DMS53 (cell line): ENCODE results near the gene ACAA2.

Experiments used
- DNase-seq: peaks from one replicate; lab custom pipeline; 2025; lab: John Stamatoyannopoulos, UW

The ACAA2 gene

GRCh38 chr18:49813319-49814146, at the start of gene ACAA2:
Gene ACAA2, minus strand, starts transcription at chr18:49813533. Its CDS starts 49 bp downstream, at chr18:49813484.
- DNase-seq, result peak; percentile 95

- no peak for DNase-seq
Observed at GRCh38 chr18:49862656-49863385, 49.5 kb upstream of the ACAA2 start.

GRCh38 chr18:49861659-49862058, 48.3 kb upstream of the ACAA2 start:
- DNase-seq, result peak; percentile 36

GRCh38 chr18:49859725-49860124, 46.4 kb upstream of the ACAA2 start:
- no peak for DNase-seq

- no peak for DNase-seq
Observed at GRCh38 chr18:49859021-49859359, 45.7 kb upstream of the ACAA2 start.

GRCh38 chr18:49858309-49859020, 45.1 kb upstream of the ACAA2 start:
- DNase-seq, result peak; percentile 91

GRCh38 chr18:49857708-49858107, 44.4 kb upstream of the ACAA2 start:
- no peak for DNase-seq

- DNase-seq, result no peak
Observed at GRCh38 chr18:49856496-49856895, 43.2 kb upstream of the ACAA2 start.

- no peak for DNase-seq
Observed at GRCh38 chr18:49855711-49856415, 42.5 kb upstream of the ACAA2 start.

- DNase-seq, result no peak
Observed at GRCh38 chr18:49854681-49855080, 41.3 kb upstream of the ACAA2 start.

GRCh38 chr18:49853436-49853835, 40.1 kb upstream of the ACAA2 start:
- DNase-seq, result no peak

- DNase-seq, result no peak
Observed at GRCh38 chr18:49853011-49853410, 39.7 kb upstream of the ACAA2 start.

GRCh38 chr18:49851624-49852023, 38.3 kb upstream of the ACAA2 start:
- peak; percentile 46 for DNase-seq

- no peak for DNase-seq
Observed at GRCh38 chr18:49850636-49851035, 37.3 kb upstream of the ACAA2 start.

- DNase-seq, result peak; percentile 100
Observed at GRCh38 chr18:49849331-49850217, 36.2 kb upstream of the ACAA2 start.

GRCh38 chr18:49848115-49848514, 34.8 kb upstream of the ACAA2 start:
- DNase-seq, result peak; percentile 40

- peak; percentile 40 for DNase-seq
Observed at GRCh38 chr18:49847524-49847923, 34.2 kb upstream of the ACAA2 start.

- peak; percentile 95 for DNase-seq
Observed at GRCh38 chr18:49846718-49847470, 33.6 kb upstream of the ACAA2 start.

- DNase-seq, result peak; percentile 57
Observed at GRCh38 chr18:49846361-49846662, 33.0 kb upstream of the ACAA2 start.

GRCh38 chr18:49845629-49846360, 32.5 kb upstream of the ACAA2 start:
- no peak for DNase-seq
